GM12878 (cell line): ENCODE measurements around the gene CDH4. TPM values are rescaled to one million over a fixed set of nuclear protein-coding genes. Genes with fewer than 3 reads are reported as not detected.

Experiments
- ATAC-seq: fragments of 200-7000 bp; cut with Tn5 transposase; 3 replicates; pipeline ENCODE4 v1.9.1; 2020; ENCODE audit warnings: mild to moderate bottlenecking, moderate library complexity
- BruUV-seq: library from RNA; stranded (reverse); fragments of 400-500 nt; replicated peaks from 2 replicates; lab custom pipeline; 2021; lab: Mats Ljungman, UMichigan
- CTCF ChIA-PET: fragments of 300-600 bp; sonication (Branson Sonifier 250); formaldehyde crosslinking; extraction: SDS; loops from one replicate; lab custom pipeline; 2021; ENCODE audit warnings: inconsistent platforms; lab: Yijun Ruan, JAX
- POLR2A ChIA-PET: fragments of 350-600 bp; formaldehyde crosslinking; extraction: SDS; loops from one replicate; lab custom pipeline; 2021; ENCODE audit warnings: inconsistent platforms; lab: Charles Lee
- RAD21 ChIA-PET: fragments of 300-600 bp; sonication (Branson Sonifier 250); formaldehyde crosslinking; loops from one replicate; lab custom pipeline; 2023; ENCODE audit warnings: antibody characterized with exemption; ENCODE audit not compliant: unreplicated experiment; lab: Charles Lee
- SMC1A ChIA-PET: fragments of 300-600 bp; sonication (Branson Sonifier 250); formaldehyde crosslinking; loops from one replicate; lab custom pipeline; 2023; ENCODE audit not compliant: unreplicated experiment, uncharacterized antibody; lab: Charles Lee
- DNase-seq: peaks from one replicate; pipeline ENCODE4 v3.0.0-alpha.2; 2011; ENCODE audit warnings: low read depth, low spot score
- FAIRE-seq: peaks from 3 replicates; lab custom pipeline; 2011; peaks lifted over from hg19 to GRCh38; lab: Jason Lieb, UNC
- H2AFZ ChIP-seq: 2 replicates; pipeline ENCODE4 v1.6.0; 2011; ENCODE audit warnings: low read depth, low read length, control low read depth; ENCODE audit not compliant: control insufficient read depth
- H3K27ac ChIP-seq: 2 replicates; pipeline ENCODE4 v1.5.1; 2011; ENCODE audit warnings: control low read depth; ENCODE audit not compliant: control insufficient read depth, insufficient read depth
- H3K27me3 ChIP-seq, 2 experiments: replicated peaks in 1 of 2; 2 replicates each; pipeline versions ENCODE4 v1.6.0 to v1.6.1; 2011; ENCODE audit warnings: low read length in 1 of 2; ENCODE audit not compliant: control insufficient read depth in 2 of 2, insufficient read depth in 2 of 2
- H3K36me3 ChIP-seq, 2 experiments: 2 replicates each; pipeline ENCODE4 v1.5.1; 2011; ENCODE audit warnings: low read length in 1 of 2; ENCODE audit not compliant: control insufficient read depth in 2 of 2, insufficient read depth in 2 of 2
- H3K4me1 ChIP-seq: 2 replicates; pipeline ENCODE4 v1.6.1; 2011; ENCODE audit warnings: mild to moderate bottlenecking, low read length, moderate library complexity, mixed read lengths; ENCODE audit not compliant: control insufficient read depth, insufficient read depth
- H3K4me2 ChIP-seq: 2 replicates; pipeline ENCODE4 v1.6.0; 2011; ENCODE audit warnings: control low read depth; ENCODE audit not compliant: control insufficient read depth, insufficient read depth
- H3K4me3 ChIP-seq: fragments of 200-600 bp; sonication (generic); 2 replicates; pipeline ENCODE4 v1.5.1; 2016
- H3K79me2 ChIP-seq: 2 replicates; pipeline ENCODE4 v1.6.0; 2011; ENCODE audit warnings: low read length; ENCODE audit not compliant: control insufficient read depth, insufficient read depth
- H3K9ac ChIP-seq: 2 replicates; pipeline ENCODE4 v1.8.0; 2011; ENCODE audit warnings: low read length, control low read depth, mixed read lengths; ENCODE audit not compliant: control insufficient read depth, insufficient read depth
- H3K9me3 ChIP-seq: replicated peaks from 3 replicates; pipeline ENCODE4 v1.5.1; 2011; ENCODE audit warnings: mild to moderate bottlenecking, low read length; ENCODE audit not compliant: control insufficient read depth, insufficient read depth
- H4K20me1 ChIP-seq: 2 replicates; pipeline ENCODE4 v1.6.0; 2011; ENCODE audit not compliant: control insufficient read depth, insufficient read depth
- CHD1 ChIP-seq: IDR thresholded peaks from 2 replicates; pipeline ENCODE4 v1.6.1; 2012; ENCODE audit warnings: low read depth, low read length, improper control_type of control experiment
- CTCF ChIP-seq, 3 experiments: IDR thresholded peaks in 2 of 3; conservative IDR thresholded peaks in 1 of 3; 2 replicates each; pipeline ENCODE4 v1.5.1; 2011; ENCODE audit warnings: low read depth in 3 of 3, low read length in 3 of 3, mild to moderate bottlenecking in 3 of 3, control low read depth in 2 of 3, moderate library complexity in 2 of 3, inconsistent platforms in 1 of 3, mixed read lengths in 1 of 3; ENCODE audit not compliant: control insufficient read depth in 2 of 3, insufficient read depth in 1 of 3; ENCODE audit errors: extremely low read depth in 1 of 3
- EED ChIP-seq: sonication (generic); IDR thresholded peaks from 2 replicates; pipeline ENCODE4 v1.6.1; 2016; ENCODE audit warnings: antibody characterized with exemption, low read depth
- FOXK2 ChIP-seq: fragments of 450-650 bp; IDR thresholded peaks from 2 replicates; pipeline ENCODE4 v1.6.1; 2017; ENCODE audit warnings: mild to moderate bottlenecking, moderate library complexity
- NFIC ChIP-seq: IDR thresholded peaks from 2 replicates; pipeline ENCODE4 v1.6.1; 2012; ENCODE audit warnings: low read depth, mild to moderate bottlenecking, inconsistent platforms, low read length, moderate library complexity
- NR2C2 ChIP-seq: IDR thresholded peaks from 2 replicates; pipeline ENCODE4 v1.6.1; 2011; ENCODE audit warnings: borderline replicate concordance, low read depth; ENCODE audit not compliant: control insufficient read depth, insufficient read length
- POLR2A ChIP-seq: IDR thresholded peaks from 2 replicates; pipeline ENCODE4 v1.6.1; 2011; ENCODE audit warnings: low read depth, mild to moderate bottlenecking, low read length
- SMC3 ChIP-seq: IDR thresholded peaks from 2 replicates; pipeline ENCODE4 v1.6.1; 2011; ENCODE audit warnings: low read length, improper control_type of control experiment, borderline replicate concordance
- ZSCAN29 ChIP-seq: fragments of 450-650 bp; IDR thresholded peaks from 2 replicates; pipeline ENCODE4 v1.6.1; 2017; ENCODE audit warnings: mild to moderate bottlenecking, moderate library complexity
- ZZZ3 ChIP-seq: IDR thresholded peaks from 2 replicates; pipeline ENCODE4 v1.6.1; 2011; ENCODE audit warnings: low read depth; ENCODE audit not compliant: control insufficient read depth, insufficient read length
- WGBS: methylation state at CpG from one replicate; pipeline ENCODE4 v1.1.6; 2016; ENCODE audit warnings: low lambda C conversion rate; ENCODE audit not compliant: insufficient replicate concordance, insufficient coverage; ENCODE audit errors: missing lambda C conversion rate; 5-methylcytosine and 5-hydroxymethylcytosine counted together
- in situ Hi-C: fragments of 300-500 bp; cut with MboI; formaldehyde crosslinking; loops from 9 replicates; pipeline ENCODE4 v1.14.3; 2018; ENCODE audit warnings: mixed read lengths
- intact Hi-C: fragments of 100-400 bp; cut with micrococcal nuclease; formaldehyde crosslinking; loops from one replicate; pipeline ENCODE4 v1.14.2; 2022; ENCODE audit not compliant: unreplicated experiment
- polyA plus RNA-seq, 11 experiments: library from polyadenylated mRNA; depleted of rRNA in 4 of 11; unstranded in 6 of 11; stranded (reverse) in 5 of 11; fragments of >200 nt; fragmentation: Nextera tagmentation in 4 of 11; fragmentation: Illumina TruSeq in 1 of 11; extraction: Ambion mirVana in 4 of 11; extraction: Trizol in 1 of 11; gene quantifications; 1 replicate in 1 of 11; 2 replicates in 10 of 11; pipeline versions ENCODE4 v1.2.1 to v1.2.3, GENCODE V29; 2011 to 2016; ENCODE audit warnings: inconsistent platforms in 2 of 11, missing spikeins in 2 of 11, low read depth in 1 of 11
- total RNA-seq, 4 experiments: library from RNA; depleted of rRNA in 3 of 4; stranded (reverse); fragments of >200 nt in 3 of 4; fragmentation: Illumina TruSeq in 1 of 4; extraction: Trizol in 1 of 4; gene quantifications; 2 replicates each; pipeline versions ENCODE4 v1.2.1 to v1.2.3, GENCODE V29; 2013 to 2021
- TF ChIP-seq, protein P1 (sequence below): fragments of 450-650 bp; IDR thresholded peaks from 2 replicates; pipeline ENCODE4 v1.6.1; 2017; ENCODE audit warnings: low read depth, mild to moderate bottlenecking, moderate library complexity
- TF ChIP-seq, protein P2 (sequence below): fragments of 450-650 bp; IDR thresholded peaks from 2 replicates; pipeline ENCODE4 v1.6.1; 2018; ENCODE audit warnings: borderline replicate concordance, mild to moderate bottlenecking; ENCODE audit not compliant: partially characterized antibody

CDH4 gene
- total and polyA plus RNA-seq, 10 of the 15 experiments (the other 5 are each of a cell fraction or from before 2014, with no cell fraction given): not detected

DNA sequence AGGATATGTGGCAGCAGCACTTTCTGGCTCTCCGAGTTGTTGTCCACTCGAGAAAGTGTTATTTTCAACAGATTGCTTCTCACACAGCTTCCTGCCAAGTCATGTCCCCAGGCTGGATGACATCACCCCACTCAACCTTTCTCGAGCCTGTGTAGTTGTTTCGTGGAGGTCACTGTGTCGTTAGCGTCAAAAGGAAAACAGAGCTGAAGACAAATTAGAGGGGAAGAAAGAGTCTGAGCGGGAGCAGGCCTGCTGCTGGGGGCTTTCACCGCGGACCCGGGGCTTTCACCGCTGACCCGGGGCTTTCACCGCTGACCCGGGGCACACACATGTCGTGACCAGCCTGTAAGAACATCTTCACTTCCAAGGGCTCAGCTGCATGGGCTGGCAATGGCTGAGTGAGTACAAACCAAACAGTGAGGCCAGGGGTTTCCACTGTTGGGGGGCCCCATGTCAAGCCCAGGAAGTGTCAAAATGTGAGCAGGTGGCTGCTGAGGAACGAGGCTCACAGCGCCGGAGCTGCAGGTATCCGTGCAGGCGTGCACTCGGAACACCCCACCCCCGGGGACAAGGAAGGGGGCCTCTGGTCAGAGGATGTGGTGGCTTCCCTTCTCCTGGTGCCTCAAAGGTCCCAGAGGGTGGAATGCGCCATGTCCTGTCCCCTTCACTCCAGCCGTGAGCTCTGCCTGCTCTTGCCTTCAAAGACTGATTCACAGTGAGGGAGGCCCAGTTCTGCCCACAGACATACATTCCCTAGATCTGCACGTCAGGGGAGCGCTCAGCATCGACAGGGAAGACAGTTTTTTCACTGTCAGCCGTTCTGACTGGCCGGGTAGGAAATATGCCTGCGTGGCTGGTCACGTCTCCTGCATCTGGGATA, 447.7 kb downstream of the CDH4 start:
- ChIA-PET RAD21 (no interaction called here), POLR2A (no interaction called here), CTCF (no interaction called here)
- BruUV-seq: no TSS peak
- WGBS: 63% methylated on average over 29 of the region's 31 CpGs
- intact Hi-C loops: no loop called here
- Histone ChIP-seq H3K27ac (no peak overlapping the region), H3K4me2 (no peak overlapping the region), H3K4me3 (no peak overlapping the region)
- no peak for TF ChIP-seq ZSCAN29
- no peak for TF ChIP-seq CHD1
- no peak for TF ChIP-seq SMC3
- no peak for TF ChIP-seq POLR2A
- TF ChIP-seq, protein P1, sequence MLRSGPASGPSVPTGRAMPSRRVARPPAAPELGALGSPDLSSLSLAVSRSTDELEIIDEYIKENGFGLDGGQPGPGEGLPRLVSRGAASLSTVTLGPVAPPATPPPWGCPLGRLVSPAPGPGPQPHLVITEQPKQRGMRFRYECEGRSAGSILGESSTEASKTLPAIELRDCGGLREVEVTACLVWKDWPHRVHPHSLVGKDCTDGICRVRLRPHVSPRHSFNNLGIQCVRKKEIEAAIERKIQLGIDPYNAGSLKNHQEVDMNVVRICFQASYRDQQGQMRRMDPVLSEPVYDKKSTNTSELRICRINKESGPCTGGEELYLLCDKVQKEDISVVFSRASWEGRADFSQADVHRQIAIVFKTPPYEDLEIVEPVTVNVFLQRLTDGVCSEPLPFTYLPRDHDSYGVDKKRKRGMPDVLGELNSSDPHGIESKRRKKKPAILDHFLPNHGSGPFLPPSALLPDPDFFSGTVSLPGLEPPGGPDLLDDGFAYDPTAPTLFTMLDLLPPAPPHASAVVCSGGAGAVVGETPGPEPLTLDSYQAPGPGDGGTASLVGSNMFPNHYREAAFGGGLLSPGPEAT: no peak
- TF ChIP-seq, protein P2, sequence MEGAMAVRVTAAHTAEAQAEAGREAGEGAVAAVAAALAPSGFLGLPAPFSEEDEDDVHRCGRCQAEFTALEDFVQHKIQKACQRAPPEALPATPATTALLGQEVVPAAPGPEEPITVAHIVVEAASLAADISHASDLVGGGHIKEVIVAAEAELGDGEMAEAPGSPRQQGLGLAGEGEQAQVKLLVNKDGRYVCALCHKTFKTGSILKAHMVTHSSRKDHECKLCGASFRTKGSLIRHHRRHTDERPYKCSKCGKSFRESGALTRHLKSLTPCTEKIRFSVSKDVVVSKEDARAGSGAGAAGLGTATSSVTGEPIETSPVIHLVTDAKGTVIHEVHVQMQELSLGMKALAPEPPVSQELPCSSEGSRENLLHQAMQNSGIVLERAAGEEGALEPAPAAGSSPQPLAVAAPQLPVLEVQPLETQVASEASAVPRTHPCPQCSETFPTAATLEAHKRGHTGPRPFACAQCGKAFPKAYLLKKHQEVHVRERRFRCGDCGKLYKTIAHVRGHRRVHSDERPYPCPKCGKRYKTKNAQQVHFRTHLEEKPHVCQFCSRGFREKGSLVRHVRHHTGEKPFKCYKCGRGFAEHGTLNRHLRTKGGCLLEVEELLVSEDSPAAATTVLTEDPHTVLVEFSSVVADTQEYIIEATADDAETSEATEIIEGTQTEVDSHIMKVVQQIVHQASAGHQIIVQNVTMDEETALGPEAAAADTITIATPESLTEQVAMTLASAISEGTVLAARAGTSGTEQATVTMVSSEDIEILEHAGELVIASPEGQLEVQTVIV: no peak
- no peak for TF ChIP-seq FOXK2
- no peak for TF ChIP-seq EED
- no peak for TF ChIP-seq NR2C2
- no peak for TF ChIP-seq ZZZ3
- no peak for TF ChIP-seq CTCF (IDR thresholded peaks at IDR 0.05 in 2 of 3, conservative IDR thresholded peaks at IDR 0.05 in 1 of 3; ENCODE audit: control insufficient read depth in 2 of 3, extremely low read depth in 1 of 3, insufficient read depth in 1 of 3, low read depth in 3 of 3, low read length in 3 of 3)
- no peak for TF ChIP-seq NFIC
- TF ChIP-seq, all 136 proteins: peak for 0
- SMC1A ChIA-PET: no interaction called here
- Histone ChIP-seq H2AFZ (no peak overlapping the region), H3K9me3 (no peaks in the 10 kb centered on the region), H4K20me1 (no peaks in the 10 kb centered on the region), H3K4me1 (no peaks in the 10 kb centered on the region), H3K36me3 (no peaks in the 10 kb centered on the region), H3K79me2 (no peaks in the 10 kb centered on the region), H3K9ac (no peak overlapping the region), H3K27me3 (no peaks in the 10 kb centered on the region; a peak in 1 of 4 replicates)
- ATAC-seq (no peak), FAIRE-seq (no peak), DNase-seq (no peak)
- in situ Hi-C loops: no loop called here
